GM19463 (cell line): Measurements from ENCODE around the gene NOTCH2.

Experiments used
- ATAC-seq: cut with Tn5 transposase; IDR thresholded peaks from one replicate; pipeline ENCODE4 v1.9.1; 2021; ENCODE audit warnings: mild to moderate bottlenecking, moderate library complexity; ENCODE audit not compliant: unreplicated experiment

The NOTCH2 gene

GRCh38 chr1:119912963-119913362 is 156.5 kb downstream of the NOTCH2 start:
- ATAC-seq, result no peak

DNA sequence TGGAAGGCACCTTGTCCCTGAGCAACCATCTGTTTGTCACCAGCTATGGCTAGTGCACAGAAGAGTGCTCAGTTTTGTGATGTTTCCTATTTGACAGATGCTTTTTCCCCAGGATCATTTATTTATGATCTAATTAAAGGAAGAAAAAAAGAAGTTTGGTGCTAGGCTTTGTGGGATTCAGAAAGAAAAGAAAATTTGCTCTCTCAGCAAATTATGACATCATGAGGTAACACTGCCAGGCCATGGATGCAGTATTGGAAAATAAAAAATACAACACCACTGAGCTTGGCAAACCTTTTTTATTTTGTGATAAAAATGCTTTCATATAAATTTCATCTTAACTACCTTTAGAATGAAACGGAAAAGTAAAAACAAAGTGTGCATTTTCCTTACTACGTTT is 157.7 kb downstream of the NOTCH2 start:
- no peak for ATAC-seq

- ATAC-seq, result no peak
These were observed 158.8 kb downstream of the NOTCH2 start for GRCh38 chr1:119910618-119911017.

DNA sequence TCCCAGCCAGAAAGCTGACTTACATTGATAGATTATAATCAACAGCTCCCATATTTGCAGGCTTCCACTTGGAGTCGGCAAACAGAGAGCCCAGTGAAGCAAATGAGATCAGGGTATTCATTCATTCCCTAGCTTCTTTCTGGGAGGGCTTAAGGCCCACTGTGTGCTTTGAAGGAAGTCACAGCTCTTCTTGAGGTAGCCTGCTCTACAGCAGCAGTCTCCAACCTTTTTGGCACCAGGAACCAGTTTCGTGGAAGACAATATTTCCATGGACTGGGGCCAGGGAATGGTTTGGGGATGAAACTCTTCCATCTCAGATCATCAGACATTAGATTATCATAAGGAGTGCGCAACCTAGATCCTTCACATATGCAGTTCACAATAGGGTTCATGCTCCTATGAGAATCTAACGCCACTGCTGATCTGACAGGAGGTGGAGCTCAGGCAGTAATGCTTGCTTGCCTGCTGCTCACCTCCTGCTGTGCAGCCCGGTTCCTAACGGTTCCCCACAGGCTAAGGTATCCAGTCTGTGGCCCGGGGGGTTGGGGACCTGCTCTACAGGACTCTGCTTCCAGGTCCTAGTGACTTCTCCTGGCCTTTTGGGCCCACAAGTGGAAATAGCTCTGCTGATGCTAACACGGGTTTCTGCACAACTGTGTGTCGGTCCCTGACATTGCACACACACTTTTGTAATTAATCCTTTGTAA is 159.4 kb downstream of the NOTCH2 start:
- no peak for ATAC-seq

GRCh38 chr1:119908661-119909060 is 160.8 kb downstream of the NOTCH2 start:
- no peak for ATAC-seq

DNA sequence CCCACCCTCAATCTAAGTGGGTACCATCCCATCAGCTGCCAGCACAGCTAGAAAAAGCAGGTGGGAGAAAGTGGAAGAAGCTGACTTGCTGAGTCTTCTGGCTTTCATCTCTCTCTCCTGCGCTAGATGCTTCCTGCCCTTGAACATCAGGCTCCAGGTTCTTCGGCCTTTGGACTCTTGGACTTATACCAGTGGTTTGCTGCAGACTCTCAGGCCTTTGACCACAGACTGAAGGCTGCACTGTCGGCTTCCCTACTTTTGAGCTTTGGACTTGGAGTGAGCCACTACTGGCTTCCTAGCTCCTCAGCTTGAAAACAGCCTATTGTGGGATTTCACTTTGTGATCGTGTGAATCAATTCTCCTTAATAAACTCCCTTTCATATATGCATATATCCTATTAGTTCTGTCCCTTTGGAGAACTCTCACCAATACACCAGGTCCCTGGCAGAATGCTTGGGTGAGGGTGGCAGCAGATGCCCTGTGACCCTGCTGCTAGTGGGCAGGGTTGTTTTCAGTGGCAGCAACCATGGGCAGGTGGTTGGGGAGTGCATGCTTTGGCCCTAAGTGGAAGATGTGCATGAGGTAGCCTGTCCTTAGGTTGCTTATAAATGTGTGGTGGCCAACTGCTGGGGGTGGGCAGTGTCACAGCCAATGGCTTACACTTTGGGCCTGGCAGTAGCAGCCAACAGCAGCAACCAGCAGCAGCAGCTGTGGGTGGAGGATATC is 162.4 kb downstream of the NOTCH2 start:
- ATAC-seq, result no peak

DNA sequence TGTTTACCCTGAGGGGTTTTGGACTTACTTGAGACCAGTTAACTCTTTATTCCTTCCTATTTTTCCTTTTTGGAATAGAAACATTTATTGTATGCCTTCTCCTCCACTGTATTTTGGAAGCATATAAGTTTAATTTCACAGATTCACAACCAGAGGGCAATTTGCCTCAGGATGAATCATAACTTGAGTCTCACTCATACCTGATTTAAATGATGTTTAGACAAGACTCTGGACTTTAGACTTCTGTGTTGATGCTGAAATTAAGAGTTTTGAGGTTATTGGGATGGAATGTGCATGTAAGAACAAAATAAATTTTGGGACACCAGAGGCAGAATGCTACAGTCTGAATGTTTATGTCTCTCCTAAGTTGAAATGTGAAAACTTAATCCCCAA is 166.0 kb downstream of the NOTCH2 start:
- ATAC-seq, result no peak

GRCh38 chr1:119902775-119903442 is 166.6 kb downstream of the NOTCH2 start:
- ATAC-seq, result no peak

DNA sequence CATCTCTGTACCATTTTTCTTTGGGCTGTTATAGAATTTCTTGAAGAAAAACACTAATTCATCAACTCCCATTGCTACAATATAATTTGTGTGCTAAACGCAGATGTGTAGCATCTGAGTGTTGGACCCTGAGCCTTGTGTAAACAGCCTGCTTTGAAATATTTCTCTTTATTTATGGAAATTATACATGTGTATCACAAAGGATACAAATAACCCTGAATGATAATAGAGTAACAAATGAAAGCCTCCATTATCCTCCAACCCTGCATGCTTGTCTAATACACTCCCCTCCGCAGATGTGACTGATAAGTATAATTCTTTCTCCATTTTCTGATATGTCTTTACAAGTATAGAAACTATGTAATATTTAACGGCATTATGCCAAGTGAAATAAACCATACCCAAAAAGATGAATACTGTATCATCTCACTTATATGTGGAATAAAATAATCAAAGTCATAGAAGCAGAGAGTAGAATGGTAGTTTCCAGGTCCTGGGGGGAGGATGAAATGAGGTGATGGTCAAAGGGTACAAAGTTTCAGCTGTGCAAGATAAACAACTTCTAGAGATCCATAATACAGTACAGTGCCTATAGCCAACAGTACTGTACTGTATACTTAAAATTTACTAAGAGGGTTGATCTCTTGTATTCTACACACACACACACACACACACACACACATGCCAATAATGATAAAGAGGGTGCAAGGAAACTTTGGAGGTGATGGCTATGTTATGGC is 170.3 kb downstream of the NOTCH2 start:
- ATAC-seq, result no peak

DNA sequence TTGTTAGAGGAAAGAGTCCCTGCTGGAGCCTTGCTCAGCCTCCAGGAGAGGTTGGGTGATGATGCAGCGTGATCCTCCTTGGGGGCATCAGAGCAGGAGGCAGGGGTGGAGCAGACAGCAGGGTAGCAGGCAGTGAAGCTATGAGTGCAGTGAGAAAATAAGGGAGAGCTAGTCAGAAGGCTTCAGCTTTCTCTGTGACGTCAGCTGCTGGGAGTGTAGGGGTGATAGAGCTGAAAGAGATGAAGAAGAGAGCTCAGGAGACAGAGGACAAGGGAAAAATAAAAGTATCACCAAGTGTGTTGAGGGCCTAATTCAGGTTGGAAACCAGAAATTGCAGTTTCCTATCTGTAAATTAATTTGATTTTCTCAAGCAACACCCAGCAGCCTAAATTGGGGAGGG is 170.9 kb downstream of the NOTCH2 start:
- no peak for ATAC-seq

DNA sequence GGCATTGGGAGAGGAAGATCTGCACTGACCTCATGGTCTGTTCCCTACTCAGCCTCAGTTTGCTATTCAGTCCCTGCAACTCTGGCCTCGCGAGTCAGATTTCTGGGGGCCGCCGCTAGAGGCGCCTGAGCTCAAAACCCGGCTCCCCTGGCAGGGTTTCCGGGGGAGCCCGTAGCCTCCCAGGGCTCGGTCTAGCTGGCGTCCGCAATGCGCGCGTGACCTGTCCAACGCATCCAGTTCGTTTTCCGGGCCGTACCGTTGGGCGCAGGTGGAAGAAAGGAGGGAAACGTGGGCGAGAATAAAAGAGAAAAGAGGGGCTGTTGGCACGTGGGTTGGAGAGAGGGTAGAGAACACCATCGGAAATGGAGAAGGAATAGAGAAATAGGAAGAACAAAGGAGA is 173.2 kb downstream of the NOTCH2 start, which contains the start of gene ADAM30:
TSS of gene ADAM30 (minus strand) at position 213 of the 400 bp plus-strand sequence. CDS start at position 34, 179 bp downstream.
- ATAC-seq, result no peak

GRCh38 chr1:119895102-119895501 is 174.4 kb downstream of the NOTCH2 start:
- ATAC-seq, result no peak

- ATAC-seq, result no peak
These were observed 175.4 kb downstream of the NOTCH2 start for GRCh38 chr1:119893827-119894700.

GRCh38 chr1:119893238-119893791 is 176.1 kb downstream of the NOTCH2 start:
- no peak for ATAC-seq

DNA sequence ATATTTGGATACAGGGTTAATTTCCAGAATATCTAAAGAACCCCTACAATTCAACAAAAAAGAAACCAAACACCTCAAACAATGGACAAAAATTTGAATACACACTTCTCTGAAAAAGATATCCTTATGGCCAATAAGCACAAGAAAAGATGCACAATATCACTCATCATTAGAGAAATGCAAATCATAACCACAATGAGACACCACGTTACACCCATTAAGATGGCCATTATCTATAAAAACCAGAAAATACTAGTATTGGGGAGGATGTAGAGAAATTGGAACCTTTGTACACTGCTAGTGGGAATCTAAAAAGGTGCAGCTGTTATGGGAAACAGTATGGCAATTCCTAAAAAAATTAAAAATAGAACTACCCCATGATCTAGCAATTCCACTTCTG is 178.1 kb downstream of the NOTCH2 start:
- ATAC-seq, result no peak

DNA sequence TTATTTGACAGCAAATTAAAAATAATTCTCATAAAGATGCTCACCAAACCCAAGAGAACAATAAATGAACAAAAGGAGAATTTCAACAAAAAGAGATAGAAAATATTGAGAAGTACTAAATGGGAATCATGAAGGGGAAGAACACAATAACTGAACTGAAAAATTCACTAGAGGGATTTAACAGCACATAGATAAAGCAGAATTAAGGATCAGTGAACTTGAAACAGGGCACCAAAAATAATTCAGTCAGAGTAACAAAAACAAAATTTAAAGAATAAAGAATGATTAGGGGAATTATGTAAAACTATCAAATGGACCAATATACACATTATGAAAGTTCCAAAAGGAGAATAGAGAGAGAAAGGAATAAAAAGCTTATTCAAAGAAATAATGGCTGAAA is 181.0 kb downstream of the NOTCH2 start:
- ATAC-seq, result no peak

DNA sequence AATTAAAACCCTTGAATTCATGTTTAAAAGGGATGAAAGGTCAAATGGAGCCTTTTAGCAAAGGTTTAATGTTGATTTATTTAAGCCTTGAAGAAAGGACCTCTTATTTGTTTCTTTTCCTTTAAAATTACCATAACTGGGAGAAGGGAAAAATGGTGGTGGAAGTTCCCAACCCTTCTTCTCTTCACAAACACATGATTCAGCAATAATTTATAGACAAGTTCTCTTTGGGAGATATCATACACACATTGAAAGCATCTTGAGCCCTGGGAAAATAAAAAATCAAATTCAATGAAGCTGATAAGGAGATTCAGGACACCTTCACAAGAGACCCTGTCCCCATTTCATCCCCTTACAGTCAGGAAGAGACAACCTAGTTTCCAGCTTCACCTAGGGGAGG is 182.0 kb downstream of the NOTCH2 start:
- ATAC-seq, result no peak

DNA sequence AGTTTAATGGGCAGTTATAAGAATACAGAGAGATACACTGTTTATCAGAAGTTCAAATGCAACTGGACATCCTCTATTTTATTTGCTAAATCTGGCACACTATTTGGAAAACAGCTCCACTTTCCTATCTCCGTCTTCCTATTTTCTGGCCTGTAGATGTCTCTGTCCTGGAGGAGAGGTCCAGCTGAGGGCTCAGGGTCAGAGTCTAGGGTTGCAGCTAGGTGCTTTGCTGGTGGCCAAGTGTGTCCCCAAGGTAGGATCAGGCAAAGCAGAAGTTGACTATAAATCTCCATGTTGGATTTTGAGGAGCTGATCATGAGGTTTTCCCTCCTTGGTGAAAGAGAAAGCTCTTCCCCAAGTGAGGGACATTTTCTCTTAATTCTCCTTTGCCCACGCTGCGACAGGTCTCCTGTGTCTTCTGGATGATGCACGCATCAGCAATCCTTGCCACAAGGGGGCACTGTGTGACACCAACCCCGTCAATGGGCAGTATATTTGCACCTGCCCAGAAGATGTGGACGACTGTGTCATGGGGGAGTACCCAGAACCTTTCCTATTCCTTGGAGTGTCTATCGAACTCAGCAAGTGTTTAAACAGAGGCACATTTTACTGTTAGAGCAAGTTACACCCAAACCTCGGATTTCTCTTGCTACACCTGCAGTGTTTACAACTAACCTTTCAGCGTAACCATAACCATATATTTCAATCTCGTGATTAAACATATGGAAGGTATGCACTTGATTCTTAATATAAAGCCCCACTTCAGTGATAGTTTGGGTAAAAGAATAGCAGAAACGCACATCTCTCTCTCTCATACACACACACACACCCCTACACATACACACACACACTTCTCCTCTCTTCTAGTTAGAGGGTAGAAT is 183.3 kb downstream of the NOTCH2 start:
- no peak for ATAC-seq

- no peak for ATAC-seq
These were observed 184.8 kb downstream of the NOTCH2 start for GRCh38 chr1:119884711-119885110.
